GM23338 (cell line): ENCODE data around the gene SYK. TPM values are rescaled to one million over a fixed set of nuclear protein-coding genes. Genes with fewer than 3 reads are reported as not detected.

ENCODE experiments used
- ATAC-seq: fragments of 200-7000 bp; cut with Tn5 transposase; 3 replicates; pipeline ENCODE4 v1.9.1; 2020
- DNase-seq: peaks from one replicate; pipeline ENCODE4 v3.0.0-alpha.2; 2015; ENCODE audit warnings: low spot score
- H2AFZ ChIP-seq: fragments of 200-600 bp; sonication (generic); 2 replicates; pipeline ENCODE4 v1.8.0; 2016; ENCODE audit warnings: antibody characterized with exemption, mild to moderate bottlenecking, moderate library complexity
- H3F3A ChIP-seq: fragments of 200-600 bp; sonication (generic); replicated peaks from 2 replicates; pipeline ENCODE4 v1.8.0; 2017; ENCODE audit warnings: antibody characterized with exemption, mixed run types, low read depth
- H3K27ac ChIP-seq: fragments of 200-600 bp; sonication (generic); 2 replicates; pipeline ENCODE4 v1.6.1; 2016; ENCODE audit warnings: low read depth
- H3K27me3 ChIP-seq: fragments of 200-600 bp; sonication (generic); 2 replicates; pipeline ENCODE4 v1.8.0; 2016; ENCODE audit warnings: mild to moderate bottlenecking, mixed run types, moderate library complexity; ENCODE audit not compliant: insufficient read depth
- H3K36me3 ChIP-seq: fragments of 200-600 bp; sonication (generic); 2 replicates; pipeline ENCODE4 v1.8.0; 2016; ENCODE audit warnings: mild to moderate bottlenecking; ENCODE audit not compliant: insufficient read depth
- H3K4me1 ChIP-seq: fragments of 200-600 bp; sonication (generic); 2 replicates; pipeline ENCODE4 v1.8.0; 2016; ENCODE audit warnings: mild to moderate bottlenecking, moderate library complexity; ENCODE audit not compliant: insufficient read depth
- H3K4me2 ChIP-seq: fragments of 200-600 bp; sonication (generic); 2 replicates; pipeline ENCODE4 v1.7.1; 2017; ENCODE audit warnings: mixed run types
- H3K4me3 ChIP-seq: fragments of 200-600 bp; sonication (generic); 2 replicates; pipeline ENCODE4 v1.6.1; 2016; ENCODE audit warnings: mixed run types
- H3K79me2 ChIP-seq: fragments of 200-600 bp; sonication (generic); replicated peaks from 2 replicates; pipeline ENCODE4 v1.8.0; 2017; ENCODE audit warnings: mild to moderate bottlenecking; ENCODE audit not compliant: insufficient read depth
- H3K9me2 ChIP-seq: fragments of 200-600 bp; sonication (generic); 2 replicates; pipeline ENCODE4 v1.8.0; 2017; ENCODE audit not compliant: insufficient read depth
- H4K20me1 ChIP-seq: fragments of 200-600 bp; sonication (generic); replicated peaks from 2 replicates; pipeline ENCODE4 v1.8.0; 2017; ENCODE audit warnings: mild to moderate bottlenecking; ENCODE audit not compliant: insufficient read depth
- H3K27ac Mint-ChIP-seq: 2 replicates; pipeline ENCODE4 v1.8.0; 2020; ENCODE audit warnings: inconsistent platforms, mild to moderate bottlenecking, moderate library complexity, mixed read lengths
- H3K27me3 Mint-ChIP-seq: 3 replicates; pipeline ENCODE4 v1.8.0; 2022; ENCODE audit warnings: low read depth, mild to moderate bottlenecking, moderate library complexity, mixed read lengths, inconsistent platforms; ENCODE audit not compliant: insufficient read depth, poor library complexity
- H3K36me3 Mint-ChIP-seq: 3 replicates; pipeline ENCODE4 v1.8.0; 2021; ENCODE audit warnings: low read depth, mild to moderate bottlenecking, inconsistent platforms, moderate library complexity, mixed read lengths
- H3K4me1 Mint-ChIP-seq: 3 replicates; pipeline ENCODE4 v1.8.0; 2020; ENCODE audit warnings: mild to moderate bottlenecking, inconsistent platforms, mixed read lengths
- H3K4me3 Mint-ChIP-seq: 3 replicates; pipeline ENCODE4 v1.8.0; 2021; ENCODE audit warnings: moderate library complexity, mild to moderate bottlenecking, inconsistent platforms, mixed read lengths
- H3K9me3 Mint-ChIP-seq: 3 replicates; pipeline ENCODE4 v1.8.0; 2020; ENCODE audit warnings: moderate library complexity, mild to moderate bottlenecking, inconsistent platforms, mixed read lengths
- EZH2 ChIP-seq: fragments of 200-600 bp; sonication (generic); IDR thresholded peaks from one replicate; pipeline ENCODE4 v1.8.0; 2017; ENCODE audit warnings: antibody characterized with exemption, mild to moderate bottlenecking, low read depth; ENCODE audit not compliant: unreplicated experiment
- EZH2phosphoT487 ChIP-seq: fragments of 200-600 bp; sonication (generic); IDR thresholded peaks from one replicate; pipeline ENCODE4 v1.8.1; 2018; ENCODE audit warnings: antibody characterized with exemption; ENCODE audit not compliant: unreplicated experiment
- JUNB ChIP-seq: IDR thresholded peaks from one replicate; pipeline ENCODE4 v1.6.1; 2016; ENCODE audit warnings: antibody characterized with exemption; ENCODE audit not compliant: unreplicated experiment
- NANOG ChIP-seq: IDR thresholded peaks from 2 replicates; pipeline ENCODE4 v1.6.1; 2016; ENCODE audit warnings: antibody characterized with exemption, borderline replicate concordance
- POLR2AphosphoS5 ChIP-seq: IDR thresholded peaks from 2 replicates; pipeline ENCODE4 v1.6.1; 2016; ENCODE audit warnings: antibody characterized with exemption, low read depth
- STAT1 ChIP-seq: IDR thresholded peaks from one replicate; pipeline ENCODE4 v1.6.1; 2016; ENCODE audit warnings: antibody characterized with exemption; ENCODE audit not compliant: unreplicated experiment
- ZNF114 ChIP-seq: fragments of 250-450 bp; sonication (Bioruptor Pico); IDR thresholded peaks from 2 replicates; pipeline ENCODE4 v1.5.0; 2020; ENCODE audit warnings: mild to moderate bottlenecking, moderate library complexity
- polyA plus RNA-seq: library from polyadenylated mRNA; unstranded; fragments of >200 nt; fragmentation: Nextera tagmentation; extraction: Ambion mirVana; gene quantifications from 2 replicates; pipeline ENCODE4 v1.2.1, GENCODE V29; 2016
- total RNA-seq: library from RNA; depleted of rRNA; stranded (reverse); fragments of >200 nt; shearing (Covaris generic); gene quantifications from 2 replicates; pipeline ENCODE4 v1.2.3, GENCODE V29; 2014
- TF ChIP-seq, protein P1 (sequence below), 2 experiments: fragments of 200-600 bp in 1 of 2; sonication (generic) in 1 of 2; conservative IDR thresholded peaks; 2 replicates each; pipeline versions ENCODE4 v1.5.1 to v1.6.1; 2016 to 2017; ENCODE audit warnings: antibody characterized with exemption in 2 of 2, low read depth in 2 of 2, mild to moderate bottlenecking in 2 of 2, moderate library complexity in 1 of 2
- TF ChIP-seq, protein P2 (sequence below): IDR thresholded peaks from 2 replicates; pipeline ENCODE4 v1.6.1; 2016; ENCODE audit warnings: antibody characterized with exemption
- TF ChIP-seq, protein P3 (sequence below): IDR thresholded peaks from one replicate; pipeline ENCODE4 v1.6.1; 2018; ENCODE audit warnings: antibody characterized with exemption; ENCODE audit not compliant: unreplicated experiment

Gene SYK
- total and polyA plus RNA-seq, 2 experiments from 2014 or later = 1.5 to 5.8 TPM

DNA sequence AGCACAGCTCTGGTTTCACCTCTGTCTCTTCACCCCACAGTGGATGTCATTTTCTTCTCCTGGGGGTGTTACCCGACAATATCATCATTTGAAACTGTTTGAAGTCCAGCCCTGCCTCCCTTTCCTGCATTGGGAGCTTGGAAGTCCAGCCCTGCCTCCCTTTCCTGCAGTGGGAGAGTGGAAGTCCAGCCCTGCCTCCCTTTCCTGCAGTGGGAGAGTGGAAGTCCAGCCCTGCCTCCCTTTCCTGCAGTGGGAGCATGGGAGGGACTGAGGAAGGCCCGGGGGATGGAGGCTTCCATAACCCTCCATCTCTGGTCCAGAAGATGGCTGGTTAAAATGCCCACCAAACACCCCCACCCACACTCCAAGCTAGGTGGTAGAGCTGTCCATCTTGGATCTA, 59.8 kb downstream of the SYK start:
- Histone ChIP-seq H3K27me3 (no peaks in the 10 kb centered on the region), H3K9me2 (no peaks in the 10 kb centered on the region), H4K20me1 (no peaks in the 10 kb centered on the region), H3K4me1 (no peaks in the 10 kb centered on the region), H3K27ac (no peak overlapping the region), H2AFZ (no peak overlapping the region), H3K36me3 (no peaks in the 10 kb centered on the region), H3K4me3 (no peak overlapping the region), H3K79me2 (no peaks in the 10 kb centered on the region), H3K4me2 (no peak overlapping the region), H3F3A (no peaks in the 10 kb centered on the region)
- TF ChIP-seq ZNF114 (CRISPR knock-in tag) (no peak), STAT1 (no peak), JUNB (no peak), EZH2 (no peak), POLR2AphosphoS5 (no peak), NANOG (no peak), EZH2phosphoT487 (no peak)
- TF ChIP-seq, protein P1, sequence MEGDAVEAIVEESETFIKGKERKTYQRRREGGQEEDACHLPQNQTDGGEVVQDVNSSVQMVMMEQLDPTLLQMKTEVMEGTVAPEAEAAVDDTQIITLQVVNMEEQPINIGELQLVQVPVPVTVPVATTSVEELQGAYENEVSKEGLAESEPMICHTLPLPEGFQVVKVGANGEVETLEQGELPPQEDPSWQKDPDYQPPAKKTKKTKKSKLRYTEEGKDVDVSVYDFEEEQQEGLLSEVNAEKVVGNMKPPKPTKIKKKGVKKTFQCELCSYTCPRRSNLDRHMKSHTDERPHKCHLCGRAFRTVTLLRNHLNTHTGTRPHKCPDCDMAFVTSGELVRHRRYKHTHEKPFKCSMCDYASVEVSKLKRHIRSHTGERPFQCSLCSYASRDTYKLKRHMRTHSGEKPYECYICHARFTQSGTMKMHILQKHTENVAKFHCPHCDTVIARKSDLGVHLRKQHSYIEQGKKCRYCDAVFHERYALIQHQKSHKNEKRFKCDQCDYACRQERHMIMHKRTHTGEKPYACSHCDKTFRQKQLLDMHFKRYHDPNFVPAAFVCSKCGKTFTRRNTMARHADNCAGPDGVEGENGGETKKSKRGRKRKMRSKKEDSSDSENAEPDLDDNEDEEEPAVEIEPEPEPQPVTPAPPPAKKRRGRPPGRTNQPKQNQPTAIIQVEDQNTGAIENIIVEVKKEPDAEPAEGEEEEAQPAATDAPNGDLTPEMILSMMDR (conservative IDR thresholded peaks at IDR 0.05; ENCODE audit: low read depth in 2 of 2) = no peak
- TF ChIP-seq, protein P2, sequence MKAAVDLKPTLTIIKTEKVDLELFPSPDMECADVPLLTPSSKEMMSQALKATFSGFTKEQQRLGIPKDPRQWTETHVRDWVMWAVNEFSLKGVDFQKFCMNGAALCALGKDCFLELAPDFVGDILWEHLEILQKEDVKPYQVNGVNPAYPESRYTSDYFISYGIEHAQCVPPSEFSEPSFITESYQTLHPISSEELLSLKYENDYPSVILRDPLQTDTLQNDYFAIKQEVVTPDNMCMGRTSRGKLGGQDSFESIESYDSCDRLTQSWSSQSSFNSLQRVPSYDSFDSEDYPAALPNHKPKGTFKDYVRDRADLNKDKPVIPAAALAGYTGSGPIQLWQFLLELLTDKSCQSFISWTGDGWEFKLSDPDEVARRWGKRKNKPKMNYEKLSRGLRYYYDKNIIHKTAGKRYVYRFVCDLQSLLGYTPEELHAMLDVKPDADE = no peak
- TF ChIP-seq, protein P3, sequence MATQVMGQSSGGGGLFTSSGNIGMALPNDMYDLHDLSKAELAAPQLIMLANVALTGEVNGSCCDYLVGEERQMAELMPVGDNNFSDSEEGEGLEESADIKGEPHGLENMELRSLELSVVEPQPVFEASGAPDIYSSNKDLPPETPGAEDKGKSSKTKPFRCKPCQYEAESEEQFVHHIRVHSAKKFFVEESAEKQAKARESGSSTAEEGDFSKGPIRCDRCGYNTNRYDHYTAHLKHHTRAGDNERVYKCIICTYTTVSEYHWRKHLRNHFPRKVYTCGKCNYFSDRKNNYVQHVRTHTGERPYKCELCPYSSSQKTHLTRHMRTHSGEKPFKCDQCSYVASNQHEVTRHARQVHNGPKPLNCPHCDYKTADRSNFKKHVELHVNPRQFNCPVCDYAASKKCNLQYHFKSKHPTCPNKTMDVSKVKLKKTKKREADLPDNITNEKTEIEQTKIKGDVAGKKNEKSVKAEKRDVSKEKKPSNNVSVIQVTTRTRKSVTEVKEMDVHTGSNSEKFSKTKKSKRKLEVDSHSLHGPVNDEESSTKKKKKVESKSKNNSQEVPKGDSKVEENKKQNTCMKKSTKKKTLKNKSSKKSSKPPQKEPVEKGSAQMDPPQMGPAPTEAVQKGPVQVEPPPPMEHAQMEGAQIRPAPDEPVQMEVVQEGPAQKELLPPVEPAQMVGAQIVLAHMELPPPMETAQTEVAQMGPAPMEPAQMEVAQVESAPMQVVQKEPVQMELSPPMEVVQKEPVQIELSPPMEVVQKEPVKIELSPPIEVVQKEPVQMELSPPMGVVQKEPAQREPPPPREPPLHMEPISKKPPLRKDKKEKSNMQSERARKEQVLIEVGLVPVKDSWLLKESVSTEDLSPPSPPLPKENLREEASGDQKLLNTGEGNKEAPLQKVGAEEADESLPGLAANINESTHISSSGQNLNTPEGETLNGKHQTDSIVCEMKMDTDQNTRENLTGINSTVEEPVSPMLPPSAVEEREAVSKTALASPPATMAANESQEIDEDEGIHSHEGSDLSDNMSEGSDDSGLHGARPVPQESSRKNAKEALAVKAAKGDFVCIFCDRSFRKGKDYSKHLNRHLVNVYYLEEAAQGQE = no peak
- peaks cover 2% of the 10 kb centered on the region for H3K27me3 Mint-ChIP-seq
- no peaks in the 10 kb centered on the region for H3K36me3 Mint-ChIP-seq
- peaks cover 5% of the 10 kb centered on the region; the same call in 2 of the 3 replicates for H3K4me1 Mint-ChIP-seq
- DNase-seq (no peak), ATAC-seq (no peak)
- H3K4me3 Mint-ChIP-seq = no peak overlapping the region
- H3K9me3 Mint-ChIP-seq = no peaks in the 10 kb centered on the region
- H3K27ac Mint-ChIP-seq = no peak overlapping the region
